Suppressor macrophage treated with lipopolysaccharide for 4 hours (primary cell): ENCODE data around the gene PYDC1.
"Not testable (repeated sequence)": the region's sequence is repeated elsewhere in the genome, so short reads cannot be mapped to it uniquely, and the experiment has no call there.

Experiments used
- DNase-seq: peaks from one replicate; pipeline ENCODE4 v3.0.0-alpha.2; 2020

The PYDC1 gene

GRCh38 chr16:31195861-31196260, 21.1 kb downstream of the PYDC1 start:
- DNase-seq, result not testable (repeated sequence)

- no peak for DNase-seq
These were observed 22.0 kb downstream of the PYDC1 start for GRCh38 chr16:31194898-31195297.

GRCh38 chr16:31193874-31194273, 23.1 kb downstream of the PYDC1 start:
- DNase-seq, result no peak

GRCh38 chr16:31192856-31193642, 23.9 kb downstream of the PYDC1 start:
- DNase-seq, result no peak

- no peak for DNase-seq
These were observed 25.1 kb downstream of the PYDC1 start for GRCh38 chr16:31191697-31192428.

- no peak for DNase-seq
These were observed 26.0 kb downstream of the PYDC1 start for GRCh38 chr16:31190818-31191444.

GRCh38 chr16:31190061-31190460, 26.9 kb downstream of the PYDC1 start:
- no peak for DNase-seq

- no peak for DNase-seq
These were observed 27.5 kb downstream of the PYDC1 start for GRCh38 chr16:31189412-31189778.

- DNase-seq, result no peak
These were observed 28.2 kb downstream of the PYDC1 start for GRCh38 chr16:31188450-31189411.

- DNase-seq, result no peak
These were observed 29.1 kb downstream of the PYDC1 start for GRCh38 chr16:31187808-31188189.

GRCh38 chr16:31186930-31187807, 29.8 kb downstream of the PYDC1 start:
- no peak for DNase-seq

GRCh38 chr16:31186176-31186575, 30.8 kb downstream of the PYDC1 start:
- DNase-seq, result no peak

- no peak for DNase-seq
These were observed 31.6 kb downstream of the PYDC1 start for GRCh38 chr16:31185339-31185738.

GRCh38 chr16:31184888-31185287, 32.0 kb downstream of the PYDC1 start:
- DNase-seq, result no peak

GRCh38 chr16:31183432-31184428, 33.2 kb downstream of the PYDC1 start:
- DNase-seq, result no peak

GRCh38 chr16:31182391-31182790, 34.5 kb downstream of the PYDC1 start:
- DNase-seq, result no peak

- DNase-seq, result peak; percentile 73
These were observed 35.7 kb downstream of the PYDC1 start for GRCh38 chr16:31181102-31181830.

- peak; percentile 95 for DNase-seq
These were observed 37.0 kb downstream of the PYDC1 start, which contains the start of gene FUS for GRCh38 chr16:31179747-31180459. FUS (plus strand) TSS chr16:31180139; CDS start chr16:31180215, 76 bp downstream.

- DNase-seq, result no peak
These were observed 37.7 kb downstream of the PYDC1 start for GRCh38 chr16:31179219-31179746.
